Spleen (tissue), 7 donors: ENCODE measurements around the gene DNAJC1.

Experiments
- CTCF ChIP-seq, 11 experiments: fragments of 200-600 bp in 7 of 11; fragments of 450-650 bp in 4 of 11; sonication (generic) in 4 of 11; IDR thresholded peaks in 8 of 11; conservative IDR thresholded peaks in 3 of 11; 1 replicate in 7 of 11; 2 replicates in 4 of 11; pipeline versions ENCODE4 v1.4.0 to v1.8.0; 2016 to 2021; ENCODE audit warnings: antibody characterized with exemption in 11 of 11, inconsistent platforms in 4 of 11, mild to moderate bottlenecking in 1 of 11
- POLR2A ChIP-seq, 3 donors: fragments of 450-650 bp; IDR thresholded peaks; one replicate each; pipeline ENCODE4 v1.5.1; 2017; ENCODE audit warnings: antibody characterized with exemption in 3 of 3, mild to moderate bottlenecking in 1 of 3
- POLR2AphosphoS5 ChIP-seq, 3 donors: sonication (generic); formaldehyde crosslinking; IDR thresholded peaks; one replicate each; pipeline ENCODE4 v1.5.1; 2017; ENCODE audit warnings: antibody characterized with exemption in 3 of 3
- donor health status: DM: no; HTN: no; CAD: no; lungs with moderate emphysema.
- donor health status: DM: no; HTN: no; CAD: no.
- donor health status: DM: no; HTN: no; CAD: no.

DNA sequence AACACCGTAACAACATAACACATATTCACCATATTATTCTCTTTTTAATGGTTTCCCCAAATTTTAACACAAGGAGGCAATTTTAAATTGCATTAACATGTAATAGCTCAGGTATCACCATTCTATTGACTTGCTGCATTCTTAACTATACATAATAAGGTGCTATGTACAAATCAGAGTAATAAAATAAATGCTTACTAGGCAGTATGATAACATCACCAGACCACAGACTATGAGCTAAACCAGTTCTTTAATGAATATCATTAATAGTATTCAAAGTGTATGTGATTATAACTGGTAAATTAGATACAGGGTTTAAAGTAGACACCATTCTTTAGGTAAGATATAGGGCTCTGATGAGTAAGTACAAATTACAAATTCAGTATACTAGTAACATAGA lies 226.6 kb downstream of the DNAJC1 start:
- no peak for TF ChIP-seq CTCF (IDR thresholded peaks at IDR 0.05 in 8 of 11, conservative IDR thresholded peaks at IDR 0.05 in 3 of 11)
- TF ChIP-seq POLR2A (IDR thresholded peaks at IDR 0.05): no peak
- no peak for TF ChIP-seq POLR2AphosphoS5 (IDR thresholded peaks at IDR 0.05)
